NCI-H82 treated with DMSO at 0.1 percent for 48 hours (cell line): ENCODE measurements around the gene TGM3.

Experiments
- DNase-seq: peaks from one replicate; lab custom pipeline; 2025; ENCODE audit not compliant: unreplicated experiment; lab: John Stamatoyannopoulos, UW

Gene TGM3

GRCh38 chr20:2283706-2284423, 11.9 kb upstream of the TGM3 start:
- DNase-seq, result no peak

- no peak for DNase-seq
Measured at GRCh38 chr20:2285193-2285592, 10.6 kb upstream of the TGM3 start.

- no peak for DNase-seq
Measured at GRCh38 chr20:2285613-2286012, 10.2 kb upstream of the TGM3 start.

GRCh38 chr20:2287504-2287903, 8.3 kb upstream of the TGM3 start:
- no peak for DNase-seq

- no peak for DNase-seq
Measured at GRCh38 chr20:2289475-2289874, 6.3 kb upstream of the TGM3 start.

GRCh38 chr20:2290486-2290885, 5.3 kb upstream of the TGM3 start:
- no peak for DNase-seq

GRCh38 chr20:2292416-2293110, 3.2 kb upstream of the TGM3 start:
- no peak for DNase-seq

- no peak for DNase-seq
Measured at GRCh38 chr20:2293486-2293885, 2.3 kb upstream of the TGM3 start.

- DNase-seq, result no peak
Measured at GRCh38 chr20:2293971-2294370, 1.8 kb upstream of the TGM3 start.

- no peak for DNase-seq
Measured at GRCh38 chr20:2295286-2295685, 515 bp upstream of the TGM3 start.

- DNase-seq, result no peak
Measured at GRCh38 chr20:2296524-2297356, 939 bp downstream of the TGM3 start.

- no peak for DNase-seq
Measured at GRCh38 chr20:2297357-2297728, 1.5 kb downstream of the TGM3 start.

GRCh38 chr20:2298116-2298515, 2.3 kb downstream of the TGM3 start:
- no peak for DNase-seq

GRCh38 chr20:2298701-2299100, 2.9 kb downstream of the TGM3 start:
- DNase-seq, result no peak

- no peak for DNase-seq
Measured at GRCh38 chr20:2299301-2299700, 3.5 kb downstream of the TGM3 start.

GRCh38 chr20:2300002-2300401, 4.2 kb downstream of the TGM3 start:
- no peak for DNase-seq

GRCh38 chr20:2300420-2300819, 4.6 kb downstream of the TGM3 start:
- no peak for DNase-seq

- no peak for DNase-seq
Measured at GRCh38 chr20:2301164-2301622, 5.4 kb downstream of the TGM3 start.

- no peak for DNase-seq
Measured at GRCh38 chr20:2302384-2303060, 6.7 kb downstream of the TGM3 start.

- no peak for DNase-seq
Measured at GRCh38 chr20:2303673-2304072, 7.9 kb downstream of the TGM3 start.

GRCh38 chr20:2304180-2304579, 8.4 kb downstream of the TGM3 start:
- no peak for DNase-seq
